C4-2B (cell line): Measurements from ENCODE around the gene ATG9B.
"Not testable (repeated sequence)": the region's sequence is repeated elsewhere in the genome, so short reads cannot be mapped to it uniquely, and the experiment has no call there.

ENCODE experiments used
- H3K27ac ChIP-seq: fragments of 450-650 bp; 2 replicates; pipeline ENCODE4 v1.5.1; 2017
- CTCF ChIP-seq: fragments of 450-650 bp; conservative IDR thresholded peaks from 2 replicates; pipeline ENCODE4 v1.5.1; 2017; ENCODE audit warnings: mild to moderate bottlenecking
- ZFX ChIP-seq: fragments of 450-650 bp; IDR thresholded peaks from 2 replicates; pipeline ENCODE4 v1.6.1; 2017

The ATG9B gene

GRCh38 chr7:151016505-151016904 lies 7.8 kb downstream of the ATG9B start:
- no peak for TF ChIP-seq CTCF
- TF ChIP-seq ZFX: no peak
- no peak overlapping the region; the same call in 1 of the 2 replicates for H3K27ac ChIP-seq

GRCh38 chr7:151015967-151016366 lies 8.3 kb downstream of the ATG9B start:
- TF ChIP-seq ZFX (no peak), CTCF (no peak)
- no peak overlapping the region for H3K27ac ChIP-seq

- no peak overlapping the region for H3K27ac ChIP-seq
- TF ChIP-seq CTCF: no peak
- TF ChIP-seq ZFX: no peak
Measured at GRCh38 chr7:151014950-151015349, 9.3 kb downstream of the ATG9B start.

GRCh38 chr7:151013733-151014497 lies 10.4 kb downstream of the ATG9B start:
- no peak for TF ChIP-seq ZFX
- TF ChIP-seq CTCF: no peak
- H3K27ac ChIP-seq: no peak overlapping the region

GRCh38 chr7:151013356-151013732 lies 10.9 kb downstream of the ATG9B start:
- no peak for TF ChIP-seq ZFX
- no peak for TF ChIP-seq CTCF

GRCh38 chr7:151012911-151013347 lies 11.4 kb downstream of the ATG9B start:
- no peak overlapping the region for H3K27ac ChIP-seq
- TF ChIP-seq ZFX (no peak), CTCF (peak; percentile 61)

More at GRCh38 chr7:151013356-151013732, 10.9 kb downstream of the ATG9B start:
- no peak overlapping the region for H3K27ac ChIP-seq

- H3K27ac ChIP-seq: no peak overlapping the region
- no peak for TF ChIP-seq ZFX
- TF ChIP-seq CTCF: no peak
Measured at GRCh38 chr7:151012031-151012692, 12.1 kb downstream of the ATG9B start.

- not testable (repeated sequence) for H3K27ac ChIP-seq
Measured at GRCh38 chr7:151011616-151012015, 12.7 kb downstream of the ATG9B start.
